ENCODE data around the gene OFD1. TPM values are rescaled to one million over a fixed set of nuclear protein-coding genes. Genes with fewer than 3 reads are reported as not detected.

OFD1 gene
- total and polyA plus RNA-seq, 9 donors: 21.8 to 35.7 (median 32.1) TPM

DNA sequence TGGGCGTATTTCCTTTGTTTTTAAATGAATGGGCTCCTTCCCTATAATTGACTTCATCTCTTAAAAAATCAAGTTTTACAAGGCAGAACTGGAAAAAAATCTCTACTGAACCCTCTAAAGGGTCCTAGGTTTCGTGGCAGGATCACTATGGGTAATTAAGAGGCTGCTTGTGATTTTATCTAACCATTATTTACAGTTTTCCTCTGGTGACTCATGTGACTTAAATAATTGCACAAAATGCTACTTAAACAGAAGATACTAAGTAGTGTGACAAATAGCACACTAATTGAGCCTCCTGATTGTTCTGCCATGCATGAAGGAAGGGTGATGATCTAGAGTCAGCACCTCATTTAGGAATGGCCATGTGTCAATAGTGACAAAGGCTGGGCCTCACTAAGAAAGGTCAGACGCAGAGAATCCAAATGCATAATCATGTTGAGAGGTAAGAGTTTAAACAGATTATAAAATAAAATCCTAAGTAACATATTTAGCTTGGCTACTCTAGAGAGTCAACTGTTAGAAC, 35.5 kb downstream of the OFD1 start:
- DNase-seq: no peak
- H3K9me3 ChIP-seq: no peaks in the 10 kb centered on the region
- no peaks in the 10 kb centered on the region for H3K27me3 ChIP-seq
- TF ChIP-seq, protein P1, sequence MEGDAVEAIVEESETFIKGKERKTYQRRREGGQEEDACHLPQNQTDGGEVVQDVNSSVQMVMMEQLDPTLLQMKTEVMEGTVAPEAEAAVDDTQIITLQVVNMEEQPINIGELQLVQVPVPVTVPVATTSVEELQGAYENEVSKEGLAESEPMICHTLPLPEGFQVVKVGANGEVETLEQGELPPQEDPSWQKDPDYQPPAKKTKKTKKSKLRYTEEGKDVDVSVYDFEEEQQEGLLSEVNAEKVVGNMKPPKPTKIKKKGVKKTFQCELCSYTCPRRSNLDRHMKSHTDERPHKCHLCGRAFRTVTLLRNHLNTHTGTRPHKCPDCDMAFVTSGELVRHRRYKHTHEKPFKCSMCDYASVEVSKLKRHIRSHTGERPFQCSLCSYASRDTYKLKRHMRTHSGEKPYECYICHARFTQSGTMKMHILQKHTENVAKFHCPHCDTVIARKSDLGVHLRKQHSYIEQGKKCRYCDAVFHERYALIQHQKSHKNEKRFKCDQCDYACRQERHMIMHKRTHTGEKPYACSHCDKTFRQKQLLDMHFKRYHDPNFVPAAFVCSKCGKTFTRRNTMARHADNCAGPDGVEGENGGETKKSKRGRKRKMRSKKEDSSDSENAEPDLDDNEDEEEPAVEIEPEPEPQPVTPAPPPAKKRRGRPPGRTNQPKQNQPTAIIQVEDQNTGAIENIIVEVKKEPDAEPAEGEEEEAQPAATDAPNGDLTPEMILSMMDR (IDR thresholded peaks at IDR 0.05): no peak
- TF ChIP-seq EP300 (IDR thresholded peaks at IDR 0.05) (no peak), POLR2A (IDR thresholded peaks at IDR 0.05) (no peak)
- H3K4me3 ChIP-seq: no peak overlapping the region
- no peaks in the 10 kb centered on the region for H3K36me3 ChIP-seq
- WGBS, 3 donors: 89 to 91% (median 90%) methylated on average over 3 of the region's 3 CpGs
- no peaks in the 10 kb centered on the region for H3K4me1 ChIP-seq (ENCODE audit: insufficient read depth)
- intact Hi-C loops (cut with DNase I): no loop called here
- no peak overlapping the region for H3K27ac ChIP-seq

DNA sequence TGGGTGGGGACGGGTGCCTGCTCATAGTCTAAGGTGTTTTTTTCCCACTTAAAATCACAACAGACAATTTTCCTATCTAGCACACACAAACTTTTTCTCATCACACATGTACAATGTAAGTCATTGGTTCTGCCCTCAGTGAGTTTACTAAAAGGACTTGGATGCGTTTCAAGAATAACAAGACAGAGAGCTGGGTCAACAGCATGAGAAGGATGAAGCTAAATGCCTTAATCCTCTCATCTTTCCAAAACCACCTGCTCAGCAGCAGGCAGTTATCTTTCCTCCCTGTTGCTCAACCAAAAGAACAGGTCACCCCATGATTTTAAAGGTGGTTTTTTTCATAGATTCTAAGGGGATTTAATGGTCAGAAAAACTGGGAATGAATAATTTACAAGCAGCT, 40.1 kb downstream of the OFD1 start:
- no peak overlapping the region for H3K27ac ChIP-seq
- TF ChIP-seq EP300 (IDR thresholded peaks at IDR 0.05) (no peak), POLR2A (IDR thresholded peaks at IDR 0.05) (no peak)
- TF ChIP-seq, protein P1 (IDR thresholded peaks at IDR 0.05): no peak
- no peaks in the 10 kb centered on the region for H3K36me3 ChIP-seq
- no peaks in the 10 kb centered on the region for H3K4me1 ChIP-seq (ENCODE audit: insufficient read depth)
- no peaks in the 10 kb centered on the region for H3K9me3 ChIP-seq
- DNase-seq: no peak
- H3K27me3 ChIP-seq: no peaks in the 10 kb centered on the region
- intact Hi-C loops (cut with DNase I): no loop called here
- H3K4me3 ChIP-seq: no peak overlapping the region
- 87 to 93% (median 90%) methylated on average over 2 of the region's 2 CpGs for WGBS, 3 donors

DNA sequence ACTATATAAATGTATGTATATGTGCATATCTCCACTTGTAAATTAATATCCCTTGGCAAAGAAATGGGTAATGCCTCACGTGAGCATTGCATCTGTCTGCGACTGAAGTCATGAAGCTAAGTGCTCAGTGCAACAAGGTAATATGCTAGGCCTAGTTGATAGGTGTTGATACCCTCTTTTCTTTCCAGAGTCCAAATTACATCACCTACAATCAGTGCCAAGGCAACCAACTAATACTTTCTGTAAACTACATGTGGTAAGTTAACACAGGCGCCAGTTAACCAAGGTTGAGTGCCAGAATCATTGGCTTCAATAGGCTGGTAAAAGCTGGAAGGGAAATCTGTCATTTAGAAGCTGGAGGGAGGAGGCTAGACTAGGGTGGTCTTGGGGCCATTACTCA, 41.3 kb downstream of the OFD1 start:
- no peak overlapping the region for H3K27ac ChIP-seq
- no peaks in the 10 kb centered on the region for H3K27me3 ChIP-seq
- 91 to 99% (median 93%) methylated on average over 3 of the region's 3 CpGs for WGBS, 3 donors
- H3K9me3 ChIP-seq: no peaks in the 10 kb centered on the region
- TF ChIP-seq POLR2A (IDR thresholded peaks at IDR 0.05) (no peak), EP300 (IDR thresholded peaks at IDR 0.05) (no peak)
- TF ChIP-seq, protein P1 (IDR thresholded peaks at IDR 0.05): no peak
- H3K36me3 ChIP-seq: no peaks in the 10 kb centered on the region
- H3K4me1 ChIP-seq (ENCODE audit: insufficient read depth): no peaks in the 10 kb centered on the region
- intact Hi-C loops (cut with DNase I): no loop called here
- no peak overlapping the region for H3K4me3 ChIP-seq
- no peak for DNase-seq

DNA sequence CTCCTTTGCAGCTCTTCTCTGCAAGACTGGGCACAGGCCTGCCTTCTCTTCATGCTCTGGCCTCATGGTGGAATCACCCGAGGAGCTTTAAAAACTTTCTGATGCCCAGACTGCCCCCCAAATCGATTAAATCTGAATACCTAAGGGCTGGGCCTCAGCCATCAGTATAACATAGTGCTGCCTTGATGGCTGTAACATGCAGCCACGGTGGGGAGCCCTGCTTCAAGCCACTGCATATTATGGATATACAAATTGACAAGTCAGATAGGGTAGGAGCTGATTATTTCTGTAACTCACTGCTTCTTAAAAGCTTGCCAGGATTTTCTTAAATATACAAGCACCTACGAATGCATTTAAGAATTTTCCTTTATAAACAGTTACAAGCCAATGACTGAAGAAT, 41.8 kb downstream of the OFD1 start:
- no peak overlapping the region for H3K4me3 ChIP-seq
- no peak for TF ChIP-seq EP300 (IDR thresholded peaks at IDR 0.05)
- TF ChIP-seq, protein P1 (IDR thresholded peaks at IDR 0.05): no peak
- no peak for TF ChIP-seq POLR2A (IDR thresholded peaks at IDR 0.05)
- 74 to 82% (median 81%) methylated on average over 4 of the region's 4 CpGs for WGBS, 3 donors
- no peak overlapping the region for H3K27ac ChIP-seq
- no peaks in the 10 kb centered on the region for H3K27me3 ChIP-seq
- no peaks in the 10 kb centered on the region for H3K9me3 ChIP-seq
- no peak for DNase-seq
- H3K4me1 ChIP-seq (ENCODE audit: insufficient read depth): no peaks in the 10 kb centered on the region
- intact Hi-C loops (cut with DNase I): no loop called here
- H3K36me3 ChIP-seq: no peaks in the 10 kb centered on the region
